GM23338 (cell line): ENCODE results near the gene XYLB. TPM values are rescaled to one million over a fixed set of nuclear protein-coding genes. Genes with fewer than 3 reads are reported as not detected.

ENCODE experiments used
- ATAC-seq: fragments of 200-7000 bp; cut with Tn5 transposase; 3 replicates; pipeline ENCODE4 v1.9.1; 2020
- DNase-seq: peaks from one replicate; pipeline ENCODE4 v3.0.0-alpha.2; 2015; ENCODE audit warnings: low spot score
- H2AFZ ChIP-seq: fragments of 200-600 bp; sonication (generic); 2 replicates; pipeline ENCODE4 v1.8.0; 2016; ENCODE audit warnings: antibody characterized with exemption, mild to moderate bottlenecking, moderate library complexity
- H3F3A ChIP-seq: fragments of 200-600 bp; sonication (generic); replicated peaks from 2 replicates; pipeline ENCODE4 v1.8.0; 2017; ENCODE audit warnings: antibody characterized with exemption, mixed run types, low read depth
- H3K27ac ChIP-seq: fragments of 200-600 bp; sonication (generic); 2 replicates; pipeline ENCODE4 v1.6.1; 2016; ENCODE audit warnings: low read depth
- H3K27me3 ChIP-seq: fragments of 200-600 bp; sonication (generic); 2 replicates; pipeline ENCODE4 v1.8.0; 2016; ENCODE audit warnings: mild to moderate bottlenecking, mixed run types, moderate library complexity; ENCODE audit not compliant: insufficient read depth
- H3K36me3 ChIP-seq: fragments of 200-600 bp; sonication (generic); 2 replicates; pipeline ENCODE4 v1.8.0; 2016; ENCODE audit warnings: mild to moderate bottlenecking; ENCODE audit not compliant: insufficient read depth
- H3K4me1 ChIP-seq: fragments of 200-600 bp; sonication (generic); 2 replicates; pipeline ENCODE4 v1.8.0; 2016; ENCODE audit warnings: mild to moderate bottlenecking, moderate library complexity; ENCODE audit not compliant: insufficient read depth
- H3K4me2 ChIP-seq: fragments of 200-600 bp; sonication (generic); 2 replicates; pipeline ENCODE4 v1.7.1; 2017; ENCODE audit warnings: mixed run types
- H3K4me3 ChIP-seq: fragments of 200-600 bp; sonication (generic); 2 replicates; pipeline ENCODE4 v1.6.1; 2016; ENCODE audit warnings: mixed run types
- H3K79me2 ChIP-seq: fragments of 200-600 bp; sonication (generic); replicated peaks from 2 replicates; pipeline ENCODE4 v1.8.0; 2017; ENCODE audit warnings: mild to moderate bottlenecking; ENCODE audit not compliant: insufficient read depth
- H3K9me2 ChIP-seq: fragments of 200-600 bp; sonication (generic); 2 replicates; pipeline ENCODE4 v1.8.0; 2017; ENCODE audit not compliant: insufficient read depth
- H4K20me1 ChIP-seq: fragments of 200-600 bp; sonication (generic); replicated peaks from 2 replicates; pipeline ENCODE4 v1.8.0; 2017; ENCODE audit warnings: mild to moderate bottlenecking; ENCODE audit not compliant: insufficient read depth
- H3K27ac Mint-ChIP-seq: 2 replicates; pipeline ENCODE4 v1.8.0; 2020; ENCODE audit warnings: inconsistent platforms, mild to moderate bottlenecking, moderate library complexity, mixed read lengths
- H3K27me3 Mint-ChIP-seq: 3 replicates; pipeline ENCODE4 v1.8.0; 2022; ENCODE audit warnings: low read depth, mild to moderate bottlenecking, moderate library complexity, mixed read lengths, inconsistent platforms; ENCODE audit not compliant: insufficient read depth, poor library complexity
- H3K36me3 Mint-ChIP-seq: 3 replicates; pipeline ENCODE4 v1.8.0; 2021; ENCODE audit warnings: low read depth, mild to moderate bottlenecking, inconsistent platforms, moderate library complexity, mixed read lengths
- H3K4me1 Mint-ChIP-seq: 3 replicates; pipeline ENCODE4 v1.8.0; 2020; ENCODE audit warnings: mild to moderate bottlenecking, inconsistent platforms, mixed read lengths
- H3K4me3 Mint-ChIP-seq: 3 replicates; pipeline ENCODE4 v1.8.0; 2021; ENCODE audit warnings: moderate library complexity, mild to moderate bottlenecking, inconsistent platforms, mixed read lengths
- H3K9me3 Mint-ChIP-seq: 3 replicates; pipeline ENCODE4 v1.8.0; 2020; ENCODE audit warnings: moderate library complexity, mild to moderate bottlenecking, inconsistent platforms, mixed read lengths
- CTCF ChIP-seq, 2 experiments: fragments of 200-600 bp in 1 of 2; sonication (generic) in 1 of 2; conservative IDR thresholded peaks; 2 replicates each; pipeline versions ENCODE4 v1.5.1 to v1.6.1; 2016 to 2017; ENCODE audit warnings: antibody characterized with exemption in 2 of 2, low read depth in 2 of 2, mild to moderate bottlenecking in 2 of 2, moderate library complexity in 1 of 2
- ETS1 ChIP-seq: IDR thresholded peaks from 2 replicates; pipeline ENCODE4 v1.6.1; 2016; ENCODE audit warnings: antibody characterized with exemption
- EZH2phosphoT487 ChIP-seq: fragments of 200-600 bp; sonication (generic); IDR thresholded peaks from one replicate; pipeline ENCODE4 v1.8.1; 2018; ENCODE audit warnings: antibody characterized with exemption; ENCODE audit not compliant: unreplicated experiment
- JUNB ChIP-seq: IDR thresholded peaks from one replicate; pipeline ENCODE4 v1.6.1; 2016; ENCODE audit warnings: antibody characterized with exemption; ENCODE audit not compliant: unreplicated experiment
- NANOG ChIP-seq: IDR thresholded peaks from 2 replicates; pipeline ENCODE4 v1.6.1; 2016; ENCODE audit warnings: antibody characterized with exemption, borderline replicate concordance
- POLR2AphosphoS5 ChIP-seq: IDR thresholded peaks from 2 replicates; pipeline ENCODE4 v1.6.1; 2016; ENCODE audit warnings: antibody characterized with exemption, low read depth
- REST ChIP-seq: IDR thresholded peaks from one replicate; pipeline ENCODE4 v1.6.1; 2018; ENCODE audit warnings: antibody characterized with exemption; ENCODE audit not compliant: unreplicated experiment
- STAT1 ChIP-seq: IDR thresholded peaks from one replicate; pipeline ENCODE4 v1.6.1; 2016; ENCODE audit warnings: antibody characterized with exemption; ENCODE audit not compliant: unreplicated experiment
- ZNF114 ChIP-seq: fragments of 250-450 bp; sonication (Bioruptor Pico); IDR thresholded peaks from 2 replicates; pipeline ENCODE4 v1.5.0; 2020; ENCODE audit warnings: mild to moderate bottlenecking, moderate library complexity
- ZNF331 ChIP-seq: fragments of 250-450 bp; sonication (Bioruptor Pico); IDR thresholded peaks from 2 replicates; pipeline ENCODE4 v1.5.0; 2020; ENCODE audit warnings: low read depth, mild to moderate bottlenecking, moderate library complexity
- polyA plus RNA-seq: library from polyadenylated mRNA; unstranded; fragments of >200 nt; fragmentation: Nextera tagmentation; extraction: Ambion mirVana; gene quantifications from 2 replicates; pipeline ENCODE4 v1.2.1, GENCODE V29; 2016
- total RNA-seq: library from RNA; depleted of rRNA; stranded (reverse); fragments of >200 nt; shearing (Covaris generic); gene quantifications from 2 replicates; pipeline ENCODE4 v1.2.3, GENCODE V29; 2014

XYLB gene
- total and polyA plus RNA-seq, 2 experiments from 2014 or later: 1.6 to 3.3 TPM

GRCh38 chr3:38312356-38312755, 34.2 kb upstream of the XYLB start:
- no peak for ATAC-seq
- no peaks in the 10 kb centered on the region; the same call in 2 of the 3 replicates for H3K36me3 Mint-ChIP-seq
- H3K4me3 Mint-ChIP-seq: no peak overlapping the region
- Histone ChIP-seq H3F3A (no peaks in the 10 kb centered on the region), H3K27ac (no peak overlapping the region), H3K4me2 (no peak overlapping the region), H3K4me3 (no peak overlapping the region), H3K9me2 (no peaks in the 10 kb centered on the region), H2AFZ (no peak overlapping the region), H3K4me1 (no peaks in the 10 kb centered on the region), H4K20me1 (no peaks in the 10 kb centered on the region; the same call in 1 of the 2 replicates), H3K36me3 (no peaks in the 10 kb centered on the region), H3K27me3 (no peaks in the 10 kb centered on the region), H3K79me2 (no peaks in the 10 kb centered on the region)
- H3K4me1 Mint-ChIP-seq: peaks cover 9% of the 10 kb centered on the region; the same call in 2 of the 3 replicates
- H3K27ac Mint-ChIP-seq: no peak overlapping the region; the same call in 1 of the 2 replicates
- no peaks in the 10 kb centered on the region; the same call in 2 of the 3 replicates for H3K9me3 Mint-ChIP-seq
- H3K27me3 Mint-ChIP-seq: peaks cover 10% of the 10 kb centered on the region
- no peak for TF ChIP-seq REST
- no peak for TF ChIP-seq NANOG
- TF ChIP-seq ZNF114 (CRISPR knock-in tag): no peak
- no peak for TF ChIP-seq CTCF (conservative IDR thresholded peaks at IDR 0.05; ENCODE audit: low read depth in 2 of 2)
- TF ChIP-seq JUNB: no peak
- TF ChIP-seq ZNF331: no peak
- TF ChIP-seq STAT1: no peak
- no peak for TF ChIP-seq POLR2AphosphoS5
- no peak for TF ChIP-seq EZH2phosphoT487
- TF ChIP-seq ETS1: no peak
- no peak for DNase-seq
